Muscle of back (tissue), 11 donors: ENCODE results near the gene ETV3L. TPM values are rescaled to one million over a fixed set of nuclear protein-coding genes. Genes with fewer than 3 reads are reported as not detected.
"Not testable (repeated sequence)": the region's sequence is repeated elsewhere in the genome, so short reads cannot be mapped to it uniquely, and the experiment has no call there.

Experiments
- DNase-seq, 3 donors: peaks; one replicate each; pipeline versions ENCODE4 v3.0.0 to v3.0.0-alpha.2; 2013
- polyA plus RNA-seq, 10 donors: library from polyadenylated mRNA; unstranded; fragments of 120-200 nt; gene quantifications; one replicate each; pipeline ENCODE4 v1.2.1, GENCODE V29; 2013; ENCODE audit not compliant: insufficient read length in 10 of 10

Gene ETV3L
- polyA plus RNA-seq, 10 donors: 0.08 to 0.11 TPM; not detected in 8

- DNase-seq: peak in 2 of 3 donors; percentile 37 to 49
Measured at GRCh38 chr1:157105988-157106812, 6.6 kb upstream of the ETV3L start.

GRCh38 chr1:157105298-157105987, 5.8 kb upstream of the ETV3L start:
- DNase-seq: no peak

GRCh38 chr1:157104598-157105293, 5.1 kb upstream of the ETV3L start:
- no peak for DNase-seq

GRCh38 chr1:157103268-157103667, 3.7 kb upstream of the ETV3L start:
- DNase-seq: no peak

GRCh38 chr1:157101149-157101548, 1.5 kb upstream of the ETV3L start:
- DNase-seq: no peak

- not testable (repeated sequence) for DNase-seq
Measured at GRCh38 chr1:157098987-157099632, 498 bp downstream of the ETV3L start.

- DNase-seq: no peak
Measured at GRCh38 chr1:157098519-157098918, 1.1 kb downstream of the ETV3L start.

GRCh38 chr1:157097692-157098091, 1.9 kb downstream of the ETV3L start:
- DNase-seq: no peak

- DNase-seq: no peak
Measured at GRCh38 chr1:157096881-157097280, 2.7 kb downstream of the ETV3L start.

GRCh38 chr1:157095551-157095950, 4.1 kb downstream of the ETV3L start:
- no peak for DNase-seq

GRCh38 chr1:157095091-157095490, 4.5 kb downstream of the ETV3L start:
- no peak for DNase-seq

GRCh38 chr1:157092831-157093230, 6.8 kb downstream of the ETV3L start:
- DNase-seq: peak in 2 of 3 donors; percentile 48 to 59

- no peak for DNase-seq
Measured at GRCh38 chr1:157091668-157092273, 7.8 kb downstream of the ETV3L start.

- no peak for DNase-seq
Measured at GRCh38 chr1:157091186-157091585, 8.4 kb downstream of the ETV3L start.

- DNase-seq: no peak
Measured at GRCh38 chr1:157090771-157091170, 8.8 kb downstream of the ETV3L start.

GRCh38 chr1:157090196-157090647, 9.4 kb downstream of the ETV3L start:
- DNase-seq: peak; percentile 88 to 95 (median 91)

- no peak for DNase-seq
Measured at GRCh38 chr1:157089789-157090188, 9.8 kb downstream of the ETV3L start.

GRCh38 chr1:157088607-157089006, 11.0 kb downstream of the ETV3L start:
- DNase-seq: no peak

- no peak for DNase-seq
Measured at GRCh38 chr1:157087030-157087429, 12.6 kb downstream of the ETV3L start.

GRCh38 chr1:157086299-157086698, 13.3 kb downstream of the ETV3L start:
- DNase-seq: no peak

GRCh38 chr1:157085421-157085820, 14.2 kb downstream of the ETV3L start:
- no peak for DNase-seq
